HepG2 (cell line): ENCODE measurements around the gene TMEM143. TPM values are rescaled to one million over a fixed set of nuclear protein-coding genes. Genes with fewer than 3 reads are reported as not detected.
A peak's percentile ranks its signal among the peaks of the same experiment; 100 is the strongest.

Source experiments
- ATAC-seq: fragments of 200-7000 bp; cut with Tn5 transposase; 3 replicates; pipeline ENCODE4 v1.9.1; 2020; ENCODE audit warnings: mild to moderate bottlenecking, moderate library complexity
- BruUV-seq: library from RNA; stranded (reverse); fragments of 400-500 nt; replicated peaks from 2 replicates; lab custom pipeline; 2021; lab: Mats Ljungman, UMichigan
- CTCF ChIA-PET: fragments of 300-600 bp; formaldehyde crosslinking; extraction: SDS; loops from one replicate; lab custom pipeline; 2021; ENCODE audit warnings: low total read pairs, inconsistent platforms, low intra/inter-chr PET ratio; lab: Yijun Ruan, JAX
- POLR2A ChIA-PET: fragments of 350-600 bp; sonication (Branson Sonifier 250); formaldehyde crosslinking; loops from one replicate; lab custom pipeline; 2020; ENCODE audit warnings: antibody characterized with exemption, inconsistent platforms; lab: Yijun Ruan, JAX
- DNase-seq: peaks from one replicate; pipeline ENCODE4 v3.0.0-alpha.2; 2015; ENCODE audit warnings: low spot score
- FAIRE-seq: peaks from 3 replicates; lab custom pipeline; 2011; peaks lifted over from hg19 to GRCh38; lab: Jason Lieb, UNC
- H2AFZ ChIP-seq: one replicate; pipeline ENCODE4 v1.6.1; 2011; ENCODE audit warnings: low read length, inconsistent platforms
- H3K27ac ChIP-seq: fragments of 300-600 bp; 3 replicates; pipeline ENCODE4 v1.8.0; 2011; ENCODE audit warnings: mixed run types, mild to moderate bottlenecking, mixed read lengths, low read length, inconsistent platforms; ENCODE audit not compliant: insufficient read depth; ENCODE audit errors: extremely low read length
- H3K27me3 ChIP-seq, 2 experiments: fragments of 200-600 bp in 1 of 2; 2 replicates in 1 of 2; 3 replicates in 1 of 2; pipeline versions ENCODE4 v1.6.0 to v1.8.0; 2011; ENCODE audit warnings: low read length in 2 of 2, mild to moderate bottlenecking in 2 of 2, moderate library complexity in 2 of 2, inconsistent platforms in 1 of 2; ENCODE audit not compliant: insufficient read depth in 2 of 2, control insufficient read depth in 1 of 2
- H3K36me3 ChIP-seq, 2 experiments: fragments of 200-600 bp in 1 of 2; replicated peaks in 1 of 2; 2 replicates in 1 of 2; 3 replicates in 1 of 2; pipeline versions ENCODE4 v1.5.1 to v1.8.0; 2011; ENCODE audit warnings: low read length in 2 of 2, inconsistent platforms in 1 of 2; ENCODE audit not compliant: insufficient read depth in 2 of 2, control insufficient read depth in 1 of 2
- H3K4me1 ChIP-seq: 2 replicates; pipeline ENCODE4 v1.5.1; 2012; ENCODE audit warnings: low read length, inconsistent platforms; ENCODE audit not compliant: insufficient read depth
- H3K4me2 ChIP-seq: 2 replicates; pipeline ENCODE4 v1.6.0; 2011; ENCODE audit warnings: low read depth, low read length, inconsistent platforms
- H3K4me3 ChIP-seq, 3 experiments: fragments of 200-600 bp in 1 of 3; sonication (generic), shearing (Covaris generic) in 1 of 3; replicated peaks in 1 of 3; 2 replicates each; pipeline ENCODE4 v1.5.1; 2011 to 2016; ENCODE audit warnings: low read length in 3 of 3, inconsistent platforms in 2 of 3, low read depth in 2 of 3, mild to moderate bottlenecking in 2 of 3, control low read depth in 1 of 3, mixed read lengths in 1 of 3; ENCODE audit not compliant: insufficient read depth in 1 of 3
- H3K79me2 ChIP-seq: one replicate; pipeline ENCODE4 v1.6.1; 2011; ENCODE audit warnings: low read length, inconsistent platforms; ENCODE audit not compliant: insufficient read depth
- H3K9ac ChIP-seq: 2 replicates; pipeline ENCODE4 v1.6.0; 2011; ENCODE audit warnings: mild to moderate bottlenecking, low read depth, low read length, inconsistent platforms; ENCODE audit not compliant: insufficient read depth
- H3K9me3 ChIP-seq: 2 replicates; pipeline ENCODE4 v1.5.1; 2012; ENCODE audit warnings: mild to moderate bottlenecking, low read length
- H4K20me1 ChIP-seq: 2 replicates; pipeline ENCODE4 v1.6.0; 2011; ENCODE audit warnings: inconsistent platforms, mild to moderate bottlenecking, low read length, moderate library complexity; ENCODE audit not compliant: insufficient read depth
- ARNT ChIP-seq: fragments of 450-650 bp; IDR thresholded peaks from 2 replicates; pipeline ENCODE4 v1.6.1; 2017
- ELF3 ChIP-seq: IDR thresholded peaks from 2 replicates; pipeline ENCODE4 v1.6.1; 2016; ENCODE audit warnings: missing genetic modification reagents, missing compliant biosample characterization
- NFKB2 ChIP-seq: sonication (generic); formaldehyde crosslinking; IDR thresholded peaks from 2 replicates; pipeline ENCODE4 v1.4.0; 2020; ENCODE audit warnings: missing genetic modification reagents, borderline replicate concordance
- PRPF4 ChIP-seq: fragments of 200-400 bp; formaldehyde crosslinking; IDR thresholded peaks from 2 replicates; pipeline ENCODE4 v1.6.1; 2016; ENCODE audit warnings: low read length, low read depth; ENCODE audit not compliant: poor library complexity, severe bottlenecking
- SIX4 ChIP-seq: sonication (generic); formaldehyde crosslinking; IDR thresholded peaks from 2 replicates; pipeline ENCODE4 v1.4.0; 2020; ENCODE audit warnings: missing genetic modification reagents
- SMAD1 ChIP-seq: sonication (generic); formaldehyde crosslinking; IDR thresholded peaks from 2 replicates; pipeline ENCODE4 v1.4.0; 2020; ENCODE audit warnings: missing genetic modification reagents, low read depth, mild to moderate bottlenecking, borderline replicate concordance
- ZNF207 ChIP-seq: fragments of 450-650 bp; IDR thresholded peaks from 2 replicates; pipeline ENCODE4 v1.6.1; 2016; ENCODE audit warnings: antibody characterized with exemption, borderline replicate concordance
- ZNF24 ChIP-seq: fragments of 450-650 bp; IDR thresholded peaks from 2 replicates; pipeline ENCODE4 v1.6.1; 2017; ENCODE audit warnings: antibody characterized with exemption, mild to moderate bottlenecking
- ZNF282 ChIP-seq: fragments of 450-650 bp; IDR thresholded peaks from 2 replicates; pipeline ENCODE4 v1.6.1; 2018; ENCODE audit not compliant: partially characterized antibody
- ZNF709 ChIP-seq: sonication (generic); formaldehyde crosslinking; IDR thresholded peaks from 2 replicates; pipeline ENCODE4 v1.5.0; 2020; ENCODE audit warnings: mild to moderate bottlenecking, missing genetic modification reagents
- ZNF773 ChIP-seq: sonication (generic); formaldehyde crosslinking; IDR thresholded peaks from 2 replicates; pipeline ENCODE4 v1.4.0; 2020; ENCODE audit warnings: missing genetic modification reagents, borderline replicate concordance
- ZNF777 ChIP-seq: sonication (generic); formaldehyde crosslinking; IDR thresholded peaks from 2 replicates; pipeline ENCODE4 v1.4.0; 2020; ENCODE audit warnings: missing genetic modification reagents
- ZNF790 ChIP-seq: sonication (generic); formaldehyde crosslinking; IDR thresholded peaks from 2 replicates; pipeline ENCODE4 v1.8.0; 2022; ENCODE audit warnings: missing genetic modification reagents, mild to moderate bottlenecking, borderline replicate concordance
- WGBS: methylation state at CpG from one replicate; pipeline ENCODE4 v1.1.6; 2017; ENCODE audit warnings: low lambda C conversion rate; 5-methylcytosine and 5-hydroxymethylcytosine counted together
- in situ Hi-C: cut with HindIII; loops from 2 replicates; pipeline ENCODE4 v1.10.0; 2017; ENCODE audit warnings: low pct_unique_long_range_greater_than_20kb; ENCODE audit not compliant: extremely low pct_ligation_motif_present
- intact Hi-C: fragments of 100-400 bp; cut with micrococcal nuclease; formaldehyde crosslinking; loops from one replicate; pipeline ENCODE4 v1.10.0; 2022; ENCODE audit not compliant: unreplicated experiment
- polyA plus RNA-seq, 8 experiments: library from polyadenylated mRNA; depleted of rRNA in 3 of 8; stranded (reverse) in 7 of 8; unstranded in 1 of 8; fragments of >200 nt; fragmentation: Illumina TruSeq in 4 of 8; extraction: Trizol in 4 of 8; gene quantifications; 2 replicates each; pipeline versions ENCODE4 v1.2.1 to v1.2.3, GENCODE V29; 2011 to 2016; ENCODE audit warnings: low read depth in 4 of 8, missing spikeins in 1 of 8, mixed read lengths in 1 of 8; ENCODE audit not compliant: insufficient read depth in 1 of 8
- total RNA-seq, 5 experiments: library from RNA; depleted of rRNA; stranded (reverse); fragments of >200 nt; fragmentation: Illumina TruSeq; extraction: Trizol; gene quantifications; 2 replicates each; pipeline ENCODE4 v1.2.3, GENCODE V29; 2016; ENCODE audit warnings: low read depth in 1 of 5
- TF ChIP-seq, protein P1 (sequence below): sonication (generic); formaldehyde crosslinking; IDR thresholded peaks from 2 replicates; pipeline ENCODE4 v1.9.0; 2021; ENCODE audit warnings: missing genetic modification reagents, borderline replicate concordance
- TF ChIP-seq, protein P2 (sequence below): sonication (generic); formaldehyde crosslinking; IDR thresholded peaks from 2 replicates; pipeline ENCODE4 v1.4.0; 2020; ENCODE audit warnings: mild to moderate bottlenecking, low read depth, missing genetic modification reagents
- TF ChIP-seq, protein P3 (sequence below): sonication (generic); formaldehyde crosslinking; conservative IDR thresholded peaks from 2 replicates; pipeline ENCODE4 v1.4.0; 2020; ENCODE audit warnings: missing genetic modification reagents

The TMEM143 gene
- total and polyA plus RNA-seq, 2 of the 13 experiments (the other 11 are each of a cell fraction or from before 2014, with no cell fraction given), result 7.7 to 11.3 TPM

DNA sequence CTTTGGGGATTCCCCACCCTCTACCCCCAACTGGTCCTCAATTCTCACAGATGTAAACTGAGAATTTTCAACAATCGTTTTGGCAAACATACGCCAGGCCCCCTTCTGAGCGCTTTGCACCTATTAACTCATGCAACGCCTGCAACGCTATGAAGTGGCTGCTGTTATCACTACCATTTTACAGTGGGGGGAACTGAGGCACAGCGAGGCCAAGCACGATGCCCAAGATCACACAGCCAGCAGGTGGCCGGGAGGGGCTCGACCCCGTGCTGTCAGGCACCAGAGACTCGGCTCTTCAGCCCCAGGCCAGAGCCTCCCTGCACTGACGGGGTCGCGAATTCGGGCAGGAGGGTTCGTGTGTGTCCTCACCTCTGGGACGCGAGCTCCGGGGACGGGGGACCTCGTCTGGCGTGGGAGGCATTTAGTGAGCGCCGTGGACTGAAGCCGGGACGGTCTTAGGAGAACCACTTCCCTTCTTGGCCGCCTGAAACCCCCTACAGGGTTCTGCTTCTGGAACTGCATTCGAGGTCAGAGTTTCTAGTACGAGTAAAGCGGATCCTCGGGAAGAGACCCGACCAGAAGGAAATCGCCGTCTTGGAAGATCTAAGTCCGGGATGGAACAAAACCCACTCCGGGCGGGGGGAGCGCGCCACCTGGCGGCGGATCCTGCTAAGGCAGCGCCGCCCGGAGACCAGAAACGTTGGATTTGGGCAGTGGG, 72.8 kb downstream of the TMEM143 start:
- no TSS peak for BruUV-seq
- peak; percentile 60 for FAIRE-seq
- 13% methylated on average over 9 of the region's 45 CpGs for WGBS
- peaks cover 20% of the 10 kb centered on the region for H3K4me1 ChIP-seq
- intact Hi-C loops (loop anchor here (1.0 kb wide), 1 partner anchor 24 kb away; no protein-coding TSS in a partner anchor), in situ Hi-C loops (no loop called here)
- H4K20me1 ChIP-seq, result no peaks in the 10 kb centered on the region
- no peak overlapping the region for H3K27ac ChIP-seq
- 0 out of 2 replicates have a peak overlapping the region, but pooled peaks have one; percentile 2 for H3K9ac ChIP-seq
- no peaks in the 10 kb centered on the region for H3K27me3 ChIP-seq
- peak overlapping the region; percentile 99 for H3K4me2 ChIP-seq
- H3K79me2 ChIP-seq, result no peaks in the 10 kb centered on the region
- peak overlapping the region; percentile 42 to 76 (median 54) for H3K4me3 ChIP-seq
- ChIA-PET POLR2A (interaction anchor here (0.6 kb wide), 2 partner anchors 15 to 19 kb away, joined by 3 read pairs; no protein-coding TSS in a partner anchor), CTCF (interaction anchor here (1.0 to 2.7 kb wide), 3 partner anchors 19 to 23 kb away, joined by 3 to 36 read pairs (median 10); no protein-coding TSS in a partner anchor)
- no peak for DNase-seq
- peak overlapping the region; percentile 58 for H2AFZ ChIP-seq
- no peaks in the 10 kb centered on the region for H3K9me3 ChIP-seq
- peaks cover 0 to 6% of the 10 kb centered on the region in 2 experiments; a peak in 1 of 5 replicates for H3K36me3 ChIP-seq
- ATAC-seq, result peak; percentile 76
- TF ChIP-seq ZNF24, result no peak
- TF ChIP-seq, protein P1, sequence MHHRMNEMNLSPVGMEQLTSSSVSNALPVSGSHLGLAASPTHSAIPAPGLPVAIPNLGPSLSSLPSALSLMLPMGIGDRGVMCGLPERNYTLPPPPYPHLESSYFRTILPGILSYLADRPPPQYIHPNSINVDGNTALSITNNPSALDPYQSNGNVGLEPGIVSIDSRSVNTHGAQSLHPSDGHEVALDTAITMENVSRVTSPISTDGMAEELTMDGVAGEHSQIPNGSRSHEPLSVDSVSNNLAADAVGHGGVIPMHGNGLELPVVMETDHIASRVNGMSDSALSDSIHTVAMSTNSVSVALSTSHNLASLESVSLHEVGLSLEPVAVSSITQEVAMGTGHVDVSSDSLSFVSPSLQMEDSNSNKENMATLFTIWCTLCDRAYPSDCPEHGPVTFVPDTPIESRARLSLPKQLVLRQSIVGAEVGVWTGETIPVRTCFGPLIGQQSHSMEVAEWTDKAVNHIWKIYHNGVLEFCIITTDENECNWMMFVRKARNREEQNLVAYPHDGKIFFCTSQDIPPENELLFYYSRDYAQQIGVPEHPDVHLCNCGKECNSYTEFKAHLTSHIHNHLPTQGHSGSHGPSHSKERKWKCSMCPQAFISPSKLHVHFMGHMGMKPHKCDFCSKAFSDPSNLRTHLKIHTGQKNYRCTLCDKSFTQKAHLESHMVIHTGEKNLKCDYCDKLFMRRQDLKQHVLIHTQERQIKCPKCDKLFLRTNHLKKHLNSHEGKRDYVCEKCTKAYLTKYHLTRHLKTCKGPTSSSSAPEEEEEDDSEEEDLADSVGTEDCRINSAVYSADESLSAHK, result no peak
- no peak for TF ChIP-seq ZNF790
- TF ChIP-seq, protein P2, sequence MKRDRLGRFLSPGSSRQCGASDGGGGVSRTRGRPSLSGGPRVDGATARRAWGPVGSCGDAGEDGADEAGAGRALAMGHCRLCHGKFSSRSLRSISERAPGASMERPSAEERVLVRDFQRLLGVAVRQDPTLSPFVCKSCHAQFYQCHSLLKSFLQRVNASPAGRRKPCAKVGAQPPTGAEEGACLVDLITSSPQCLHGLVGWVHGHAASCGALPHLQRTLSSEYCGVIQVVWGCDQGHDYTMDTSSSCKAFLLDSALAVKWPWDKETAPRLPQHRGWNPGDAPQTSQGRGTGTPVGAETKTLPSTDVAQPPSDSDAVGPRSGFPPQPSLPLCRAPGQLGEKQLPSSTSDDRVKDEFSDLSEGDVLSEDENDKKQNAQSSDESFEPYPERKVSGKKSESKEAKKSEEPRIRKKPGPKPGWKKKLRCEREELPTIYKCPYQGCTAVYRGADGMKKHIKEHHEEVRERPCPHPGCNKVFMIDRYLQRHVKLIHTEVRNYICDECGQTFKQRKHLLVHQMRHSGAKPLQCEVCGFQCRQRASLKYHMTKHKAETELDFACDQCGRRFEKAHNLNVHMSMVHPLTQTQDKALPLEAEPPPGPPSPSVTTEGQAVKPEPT (CRISPR knock-in tag), result no peak
- TF ChIP-seq SMAD1, result no peak
- no peak for TF ChIP-seq ARNT
- TF ChIP-seq SIX4 (CRISPR knock-in tag), result no peak
- TF ChIP-seq, protein P3, sequence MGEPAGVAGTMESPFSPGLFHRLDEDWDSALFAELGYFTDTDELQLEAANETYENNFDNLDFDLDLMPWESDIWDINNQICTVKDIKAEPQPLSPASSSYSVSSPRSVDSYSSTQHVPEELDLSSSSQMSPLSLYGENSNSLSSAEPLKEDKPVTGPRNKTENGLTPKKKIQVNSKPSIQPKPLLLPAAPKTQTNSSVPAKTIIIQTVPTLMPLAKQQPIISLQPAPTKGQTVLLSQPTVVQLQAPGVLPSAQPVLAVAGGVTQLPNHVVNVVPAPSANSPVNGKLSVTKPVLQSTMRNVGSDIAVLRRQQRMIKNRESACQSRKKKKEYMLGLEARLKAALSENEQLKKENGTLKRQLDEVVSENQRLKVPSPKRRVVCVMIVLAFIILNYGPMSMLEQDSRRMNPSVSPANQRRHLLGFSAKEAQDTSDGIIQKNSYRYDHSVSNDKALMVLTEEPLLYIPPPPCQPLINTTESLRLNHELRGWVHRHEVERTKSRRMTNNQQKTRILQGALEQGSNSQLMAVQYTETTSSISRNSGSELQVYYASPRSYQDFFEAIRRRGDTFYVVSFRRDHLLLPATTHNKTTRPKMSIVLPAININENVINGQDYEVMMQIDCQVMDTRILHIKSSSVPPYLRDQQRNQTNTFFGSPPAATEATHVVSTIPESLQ (CRISPR knock-in tag), result no peak
- peak; percentile 37; the same call in 1 of the 2 replicates for TF ChIP-seq ELF3 (CRISPR knock-in tag)
- no peak for TF ChIP-seq ZNF773 (CRISPR knock-in tag)
- no peak for TF ChIP-seq PRPF4
- no peak for TF ChIP-seq ZNF709 (CRISPR knock-in tag)
- TF ChIP-seq ZNF777 (CRISPR knock-in tag), result peak; percentile 74
- no peak for TF ChIP-seq ZNF207
- TF ChIP-seq ZNF282, result no peak
- TF ChIP-seq NFKB2 (CRISPR knock-in tag), result no peak
